ENCODE results near the gene TMSB10. TPM values are rescaled to one million over a fixed set of nuclear protein-coding genes. Genes with fewer than 3 reads are reported as not detected.

TMSB10 gene
- total and polyA plus RNA-seq, 7 experiments from 2014 or later, result 1,492 to 8,256 (median 1,692) TPM

DNA sequence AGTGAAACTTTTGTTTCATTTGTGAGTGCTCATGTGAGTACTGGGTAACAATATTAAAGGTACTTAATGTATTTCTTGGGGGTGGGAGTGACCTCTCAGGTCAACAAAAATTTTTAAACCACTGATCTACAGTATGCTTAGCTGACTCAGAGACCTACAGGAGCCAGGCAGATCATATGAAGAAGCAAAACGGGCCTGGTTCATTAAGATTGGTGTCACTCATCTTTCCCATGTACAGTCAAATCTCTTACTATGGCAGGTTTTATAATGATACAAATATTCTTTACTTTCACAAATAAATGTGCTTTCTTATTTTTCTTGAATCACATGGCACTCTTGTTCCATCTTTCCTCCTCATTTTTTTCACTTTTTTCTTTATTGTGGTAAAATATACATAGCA, 7.7 kb upstream of the TMSB10 start:
- POLR2A ChIA-PET, result interaction anchor here (0.6 to 16.2 kb wide), 8 partner anchors 9 to 1297 kb away, joined by 3 to 617 read pairs (median 6); partner anchors contain the start of genes TMSB10 and TRABD2A
- H3K27me3 Mint-ChIP-seq, result no peaks in the 10 kb centered on the region
- H3K4me1 ChIP-seq (ENCODE audit: control insufficient read depth in 2 of 2, insufficient read depth in 2 of 2, low read length in 2 of 2), result peaks cover 37 to 47% of the 10 kb centered on the region in 2 donors
- intact Hi-C loops (cut with micrococcal nuclease), result loop anchor here (1.0 kb wide), 3 partner anchors 8 to 10 kb away; no protein-coding TSS in a partner anchor
- no peak overlapping the region for H3K4me3 ChIP-seq (ENCODE audit: low read length)
- CTCF ChIA-PET, result interaction anchor here (1.0 to 2.3 kb wide), 3 partner anchors 9 to 28 kb away, joined by 3 to 10 read pairs (median 3); no protein-coding TSS in a partner anchor
- peak overlapping the region; percentile 89 to 99 (median 95) for H3K27ac Mint-ChIP-seq
- DNase-seq, result peak in 1 of 9 donors; percentile 17
- peaks cover 0 to 4% (median 0%) of the 10 kb centered on the region in 11 donors for H3K9me3 Mint-ChIP-seq
- no peaks in the 10 kb centered on the region for H3K36me3 ChIP-seq (ENCODE audit: control insufficient read depth in 2 of 3, insufficient read depth in 3 of 3, low read length in 3 of 3)
- H3K36me3 Mint-ChIP-seq, result peaks cover 0 to 14% (median 0%) of the 10 kb centered on the region in 5 donors
- no peaks in the 10 kb centered on the region for H3K9me3 ChIP-seq (ENCODE audit: control insufficient read depth in 2 of 3, low read length in 3 of 3)
- H3K27me3 ChIP-seq (ENCODE audit: control insufficient read depth in 2 of 2, insufficient read depth in 2 of 2, low read length in 2 of 2), result no peaks in the 10 kb centered on the region
- H3K4me3 Mint-ChIP-seq, result peak overlapping the region in 7 of 10 donors; percentile 23 to 78 (median 69)
- no peak for ATAC-seq
- peak overlapping the region; percentile 54 for H3K27ac ChIP-seq (ENCODE audit: low read depth, low read length)
- H3K4me1 Mint-ChIP-seq, result peaks cover 43 to 84% (median 77%) of the 10 kb centered on the region in 7 donors

DNA sequence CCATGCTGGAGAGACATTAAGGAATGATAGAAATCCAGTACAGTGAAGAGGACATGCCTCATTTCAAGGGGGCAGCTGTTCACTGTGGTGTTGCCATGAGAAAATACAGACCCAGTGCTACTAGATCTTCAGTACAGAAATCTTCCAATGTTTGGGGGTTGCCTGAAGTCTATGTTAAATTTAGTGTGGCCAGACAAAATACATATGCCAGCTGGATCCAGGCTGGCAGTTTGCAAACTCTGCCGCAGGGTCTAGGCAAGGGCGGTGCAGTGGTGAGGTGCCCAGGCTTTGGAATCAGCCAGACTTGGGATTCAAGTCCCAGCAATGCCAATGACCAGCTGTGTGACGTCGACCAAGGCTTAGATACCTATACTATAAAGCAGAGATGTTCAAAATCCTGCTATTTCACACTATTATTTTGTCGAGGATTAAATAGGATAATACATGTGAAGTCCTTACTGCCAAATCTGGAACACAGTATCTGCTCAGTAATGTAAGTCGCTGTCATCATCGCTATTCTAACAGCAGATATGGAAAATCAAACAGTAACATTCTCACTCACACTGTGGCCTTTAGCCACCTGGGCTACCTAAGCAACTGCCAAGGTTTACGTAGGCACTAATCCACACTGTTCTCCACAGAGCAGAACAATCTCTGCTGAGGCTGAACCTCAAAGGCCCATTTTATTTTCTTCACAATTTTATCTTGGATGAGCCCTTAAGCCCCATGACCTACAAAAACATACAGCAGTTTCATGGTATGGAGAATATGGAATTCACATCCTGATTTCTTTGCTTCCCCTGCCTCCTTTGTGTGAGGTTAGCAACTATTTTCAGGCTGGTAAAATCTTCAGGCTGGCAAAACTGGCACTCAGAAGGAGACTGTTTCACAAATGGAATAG, 5.9 kb upstream of the TMSB10 start:
- Mint-ChIP-seq H3K36me3 (peaks cover 0 to 23% (median 0%) of the 10 kb centered on the region in 5 donors), H3K9me3 (peaks cover 0 to 7% (median 0%) of the 10 kb centered on the region in 11 donors), H3K4me1 (peaks cover 41 to 90% (median 81%) of the 10 kb centered on the region in 7 donors), H3K27ac (peak overlapping the region; percentile 30 to 99 (median 82)), H3K4me3 (no peak overlapping the region), H3K27me3 (no peaks in the 10 kb centered on the region)
- Histone ChIP-seq H3K4me3 (ENCODE audit: low read length) (no peak overlapping the region), H3K27ac (ENCODE audit: low read depth, low read length) (no peak overlapping the region), H3K4me1 (ENCODE audit: control insufficient read depth in 2 of 2, insufficient read depth in 2 of 2, low read length in 2 of 2) (peaks cover 38 to 46% of the 10 kb centered on the region in 2 donors), H3K36me3 (ENCODE audit: control insufficient read depth in 2 of 3, insufficient read depth in 3 of 3, low read length in 3 of 3) (no peaks in the 10 kb centered on the region), H3K9me3 (ENCODE audit: control insufficient read depth in 2 of 3, low read length in 3 of 3) (no peaks in the 10 kb centered on the region), H3K27me3 (ENCODE audit: control insufficient read depth in 2 of 2, insufficient read depth in 2 of 2, low read length in 2 of 2) (no peaks in the 10 kb centered on the region)
- DNase-seq (peak in 1 of 9 donors; percentile 11), ATAC-seq (no peak)
- intact Hi-C loops (cut with micrococcal nuclease), result no loop called here
- CTCF ChIA-PET, result interaction anchor here (1.3 to 3.5 kb wide), 4 partner anchors 9 to 26 kb away, joined by 3 to 18 read pairs (median 8); no protein-coding TSS in a partner anchor
- POLR2A ChIA-PET, result interaction anchor here (0.7 to 16.2 kb wide), 6 partner anchors 17 to 205 kb away, joined by 3 to 617 read pairs (median 5); partner anchors contain the start of gene TRABD2A

DNA sequence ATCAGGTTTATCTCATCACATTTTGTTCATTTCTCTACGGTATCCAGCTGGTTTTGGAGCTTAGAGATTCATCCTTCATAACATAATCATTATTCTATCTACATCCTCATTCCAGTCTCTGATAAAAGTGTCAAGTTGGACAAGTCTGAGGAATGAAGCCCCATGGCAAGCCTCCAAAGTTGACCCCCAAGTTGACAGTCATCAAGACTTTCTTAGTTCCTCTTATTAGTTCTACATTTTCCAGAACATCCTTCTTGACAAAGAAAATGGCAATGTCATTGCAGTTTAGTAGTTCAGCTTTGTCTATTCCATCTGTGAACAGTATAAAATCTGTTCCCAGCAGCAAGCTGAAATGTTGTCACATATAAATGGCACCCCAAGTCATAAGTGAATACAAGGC, 4.5 kb upstream of the TMSB10 start:
- peaks cover 0 to 23% (median 1%) of the 10 kb centered on the region in 5 donors for H3K36me3 Mint-ChIP-seq
- H3K4me1 ChIP-seq (ENCODE audit: control insufficient read depth in 2 of 2, insufficient read depth in 2 of 2, low read length in 2 of 2), result peaks cover 30 to 35% of the 10 kb centered on the region in 2 donors
- CTCF ChIA-PET, result interaction anchor here (1.2 to 3.5 kb wide), 2 partner anchors 19 to 25 kb away, joined by 5 to 18 read pairs; no protein-coding TSS in a partner anchor
- intact Hi-C loops (cut with micrococcal nuclease), result no loop called here
- POLR2A ChIA-PET, result interaction anchor here (0.7 to 16.2 kb wide), 5 partner anchors 11 to 251 kb away, joined by 3 to 617 read pairs (median 9); partner anchors contain the start of gene TRABD2A
- no peaks in the 10 kb centered on the region for H3K27me3 Mint-ChIP-seq
- no peaks in the 10 kb centered on the region for H3K27me3 ChIP-seq (ENCODE audit: control insufficient read depth in 2 of 2, insufficient read depth in 2 of 2, low read length in 2 of 2)
- H3K9me3 ChIP-seq (ENCODE audit: control insufficient read depth in 2 of 3, low read length in 3 of 3), result no peaks in the 10 kb centered on the region
- H3K27ac Mint-ChIP-seq, result peak overlapping the region in 6 of 9 donors; percentile 1 to 99 (median 72)
- ATAC-seq (no peak), DNase-seq (peak in 1 of 9 donors; percentile 8)
- no peak overlapping the region for H3K4me3 Mint-ChIP-seq
- H3K9me3 Mint-ChIP-seq, result peaks cover 0 to 7% (median 0%) of the 10 kb centered on the region in 11 donors
- peaks cover 28 to 79% (median 70%) of the 10 kb centered on the region in 7 donors for H3K4me1 Mint-ChIP-seq
- H3K36me3 ChIP-seq (ENCODE audit: control insufficient read depth in 2 of 3, insufficient read depth in 3 of 3, low read length in 3 of 3), result peaks cover 0 to 5% (median 0%) of the 10 kb centered on the region in 3 experiments
- no peak overlapping the region for H3K4me3 ChIP-seq (ENCODE audit: low read length)
- no peak overlapping the region for H3K27ac ChIP-seq (ENCODE audit: low read depth, low read length)

DNA sequence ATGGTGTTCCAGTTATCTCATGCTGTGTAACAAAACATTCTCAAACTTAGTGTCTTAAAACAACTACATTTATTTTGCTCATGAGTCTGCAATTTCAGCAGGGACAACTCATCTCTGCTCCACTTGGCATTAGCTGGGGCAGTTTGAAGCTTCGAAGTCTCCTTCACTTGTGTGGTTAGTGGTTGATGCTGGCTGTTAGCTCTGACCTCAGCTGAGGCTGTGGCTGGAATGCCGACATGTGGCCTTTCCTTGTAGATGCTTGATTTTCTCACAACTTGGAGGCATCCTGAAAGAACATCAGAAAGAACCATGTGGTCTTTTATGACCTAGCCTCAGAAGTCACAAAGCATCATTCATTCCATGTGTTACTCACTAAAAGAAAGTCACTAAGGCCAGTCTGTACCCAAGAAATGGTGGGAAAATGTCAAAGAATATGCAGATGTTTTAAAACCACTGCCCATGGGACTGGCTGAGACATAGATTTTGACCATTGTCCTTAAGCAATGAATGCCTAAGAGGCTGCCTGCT, 3.8 kb upstream of the TMSB10 start:
- H3K27ac ChIP-seq (ENCODE audit: low read depth, low read length), result no peak overlapping the region
- Mint-ChIP-seq H3K4me3 (no peak overlapping the region), H3K27ac (peak overlapping the region in 4 of 9 donors; percentile 14 to 99 (median 64)), H3K27me3 (no peaks in the 10 kb centered on the region), H3K36me3 (peaks cover 0 to 30% (median 8%) of the 10 kb centered on the region in 5 donors), H3K4me1 (peaks cover 27 to 73% (median 65%) of the 10 kb centered on the region in 7 donors), H3K9me3 (peaks cover 0 to 7% (median 0%) of the 10 kb centered on the region in 11 donors)
- intact Hi-C loops (cut with micrococcal nuclease), result no loop called here
- CTCF ChIA-PET, result interaction anchor here (0.6 to 3.5 kb wide), 4 partner anchors 18 to 398 kb away, joined by 3 to 18 read pairs (median 4); no protein-coding TSS in a partner anchor
- peak in 1 of 9 donors; percentile 18 for DNase-seq
- no peak for ATAC-seq
- H3K27me3 ChIP-seq (ENCODE audit: control insufficient read depth in 2 of 2, insufficient read depth in 2 of 2, low read length in 2 of 2), result no peaks in the 10 kb centered on the region
- H3K4me3 ChIP-seq (ENCODE audit: low read length), result no peak overlapping the region
- peaks cover 30 to 35% of the 10 kb centered on the region in 2 donors for H3K4me1 ChIP-seq (ENCODE audit: control insufficient read depth in 2 of 2, insufficient read depth in 2 of 2, low read length in 2 of 2)
- peaks cover 0 to 11% (median 0%) of the 10 kb centered on the region in 3 experiments for H3K36me3 ChIP-seq (ENCODE audit: control insufficient read depth in 2 of 3, insufficient read depth in 3 of 3, low read length in 3 of 3)
- POLR2A ChIA-PET, result interaction anchor here (2.3 to 16.2 kb wide), 3 partner anchors 10 to 19 kb away, joined by 9 to 617 read pairs (median 495); partner anchors contain the start of gene TRABD2A
- H3K9me3 ChIP-seq (ENCODE audit: control insufficient read depth in 2 of 3, low read length in 3 of 3), result no peaks in the 10 kb centered on the region

DNA sequence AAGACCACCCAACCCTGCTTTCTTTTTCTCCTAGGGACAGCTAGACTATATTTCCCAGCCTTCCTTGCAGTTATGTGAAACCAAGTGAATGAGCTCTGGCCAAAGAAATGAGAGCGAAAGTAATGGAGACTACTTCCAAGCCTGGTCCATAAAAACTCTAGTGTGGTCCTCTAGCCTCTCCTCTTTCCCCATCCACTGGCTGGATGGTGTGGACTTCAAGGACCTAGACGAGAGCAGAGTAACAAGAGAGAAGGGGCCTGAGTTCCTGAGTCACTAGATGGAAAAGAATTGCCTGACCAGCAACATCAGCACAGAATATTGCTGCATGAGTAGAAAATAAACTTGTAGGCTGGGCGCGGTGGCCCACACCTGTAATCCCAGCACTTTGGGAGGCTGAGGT, 2.9 kb upstream of the TMSB10 start:
- Mint-ChIP-seq H3K27me3 (peaks cover 0 to 2% (median 0%) of the 10 kb centered on the region in 5 donors), H3K36me3 (peaks cover 0 to 39% (median 13%) of the 10 kb centered on the region in 5 donors), H3K4me3 (peak overlapping the region in 2 of 10 donors; percentile 53 to 55), H3K27ac (peak overlapping the region in 8 of 9 donors; percentile 23 to 99 (median 78)), H3K4me1 (peaks cover 33 to 74% (median 67%) of the 10 kb centered on the region in 7 donors), H3K9me3 (peaks cover 0 to 13% (median 0%) of the 10 kb centered on the region in 11 donors)
- intact Hi-C loops (cut with micrococcal nuclease), result no loop called here
- Histone ChIP-seq H3K27ac (ENCODE audit: low read depth, low read length) (no peak overlapping the region), H3K27me3 (ENCODE audit: control insufficient read depth in 2 of 2, insufficient read depth in 2 of 2, low read length in 2 of 2) (no peaks in the 10 kb centered on the region), H3K36me3 (ENCODE audit: control insufficient read depth in 2 of 3, insufficient read depth in 3 of 3, low read length in 3 of 3) (peaks cover 0 to 11% (median 0%) of the 10 kb centered on the region in 3 experiments), H3K4me1 (ENCODE audit: control insufficient read depth in 2 of 2, insufficient read depth in 2 of 2, low read length in 2 of 2) (peaks cover 33 to 36% of the 10 kb centered on the region in 2 donors), H3K4me3 (ENCODE audit: low read length) (no peak overlapping the region), H3K9me3 (ENCODE audit: control insufficient read depth in 2 of 3, low read length in 3 of 3) (no peaks in the 10 kb centered on the region)
- POLR2A ChIA-PET, result interaction anchor here (1.5 to 16.2 kb wide), 4 partner anchors 9 to 20 kb away, joined by 7 to 617 read pairs (median 252); partner anchors contain the start of gene TRABD2A
- no peak for ATAC-seq
- DNase-seq, result peak in 1 of 9 donors; percentile 15
- CTCF ChIA-PET, result interaction anchor here (0.6 to 3.5 kb wide), 5 partner anchors 17 to 398 kb away, joined by 3 to 18 read pairs (median 3); partner anchors contain the start of gene TRABD2A
